ENCODE measurements around the gene LRMDA. TPM values are rescaled to one million over a fixed set of nuclear protein-coding genes. Genes with fewer than 3 reads are reported as not detected.

Gene LRMDA
- total RNA-seq, 4 donors from 2014 or later: 0.76 to 6.4 (median 1.3) TPM

GRCh38 chr10:76149182-76149581 is 717.8 kb downstream of the LRMDA start:
- no peak for DNase-seq (ENCODE audit: low spot score in 2 of 2)
- TF ChIP-seq CTCF (IDR thresholded peaks at IDR 0.05): no peak
- TF ChIP-seq POLR2A (IDR thresholded peaks at IDR 0.05): no peak
- no peak overlapping the region for H3K4me3 ChIP-seq (ENCODE audit: low read depth, poor library complexity, severe bottlenecking)
- 77 to 80% methylated on average over 1 of the region's 1 CpG for WGBS, 2 donors
- intact Hi-C loops (cut with DNase I; ENCODE audit: low total_unique reads): no loop called here

- no peak overlapping the region for H3K4me3 ChIP-seq (ENCODE audit: low read depth, poor library complexity, severe bottlenecking)
- 87 to 90% methylated on average over 2 of the region's 2 CpGs for WGBS, 2 donors
- DNase-seq (ENCODE audit: low spot score in 2 of 2): no peak
- TF ChIP-seq CTCF (IDR thresholded peaks at IDR 0.05) (no peak), POLR2A (IDR thresholded peaks at IDR 0.05) (no peak)
- intact Hi-C loops (cut with DNase I; ENCODE audit: low total_unique reads): no loop called here
Observed at GRCh38 chr10:76149602-76150138, 718.2 kb downstream of the LRMDA start.

- intact Hi-C loops (cut with DNase I; ENCODE audit: low total_unique reads): no loop called here
- 75 to 78% methylated on average over 17 of the region's 17 CpGs for WGBS, 2 donors
- H3K4me3 ChIP-seq (ENCODE audit: low read depth, poor library complexity, severe bottlenecking): no peak overlapping the region
- no peak for DNase-seq (ENCODE audit: low spot score in 2 of 2)
- TF ChIP-seq CTCF (IDR thresholded peaks at IDR 0.05) (no peak), POLR2A (IDR thresholded peaks at IDR 0.05) (no peak)
Observed at GRCh38 chr10:76150139-76150875, 718.9 kb downstream of the LRMDA start.

- DNase-seq (ENCODE audit: low spot score in 2 of 2): no peak
- H3K4me3 ChIP-seq (ENCODE audit: low read depth, poor library complexity, severe bottlenecking): no peak overlapping the region
- intact Hi-C loops (cut with DNase I; ENCODE audit: low total_unique reads): no loop called here
- TF ChIP-seq CTCF (IDR thresholded peaks at IDR 0.05): no peak
- TF ChIP-seq POLR2A (IDR thresholded peaks at IDR 0.05): no peak
- 74 to 83% methylated on average over 7 of the region's 7 CpGs for WGBS, 2 donors
Observed at GRCh38 chr10:76150876-76151288, 719.5 kb downstream of the LRMDA start.

- intact Hi-C loops (cut with DNase I; ENCODE audit: low total_unique reads): no loop called here
- no peak for DNase-seq (ENCODE audit: low spot score in 2 of 2)
- no peak overlapping the region for H3K4me3 ChIP-seq (ENCODE audit: low read depth, poor library complexity, severe bottlenecking)
- WGBS, 2 donors: 84 to 90% methylated on average over 1 of the region's 1 CpG
- TF ChIP-seq POLR2A (IDR thresholded peaks at IDR 0.05) (no peak), CTCF (IDR thresholded peaks at IDR 0.05) (no peak)
Observed at GRCh38 chr10:76152186-76152585, 720.8 kb downstream of the LRMDA start.
